Mesothelial cell of epicardium (in vitro differentiated cells): ENCODE data around the gene SPATA12. TPM values are rescaled to one million over a fixed set of nuclear protein-coding genes. Genes with fewer than 3 reads are reported as not detected.
"Not testable (repeated sequence)": the region's sequence is repeated elsewhere in the genome, so short reads cannot be mapped to it uniquely, and the experiment has no call there.

Experiments
- DNase-seq, 2 experiments: peaks; one replicate each; pipeline ENCODE4 v3.0.0; 2021; ENCODE audit warnings: low spot score in 2 of 2; ENCODE audit not compliant: unreplicated experiment in 2 of 2
- H3K27ac Mint-ChIP-seq: 2 replicates; pipeline ENCODE4 v1.8.0; 2021; ENCODE audit warnings: mixed read lengths
- H3K27me3 Mint-ChIP-seq: 2 replicates; pipeline ENCODE4 v1.8.0; 2021; ENCODE audit warnings: low read depth, mixed read lengths
- H3K36me3 Mint-ChIP-seq: 2 replicates; pipeline ENCODE4 v1.8.0; 2021; ENCODE audit warnings: mixed read lengths
- H3K4me1 Mint-ChIP-seq: 2 replicates; pipeline ENCODE4 v1.8.0; 2021; ENCODE audit warnings: mixed read lengths
- H3K4me3 Mint-ChIP-seq: 2 replicates; pipeline ENCODE4 v1.8.0; 2021; ENCODE audit warnings: mild to moderate bottlenecking, moderate library complexity, mixed read lengths
- H3K9me3 Mint-ChIP-seq: 2 replicates; pipeline ENCODE4 v1.8.0; 2021; ENCODE audit warnings: mixed read lengths
- total RNA-seq: library from RNA; stranded (reverse); gene quantifications from 3 replicates; pipeline ENCODE4 v1.2.1, GENCODE V29; 2021
- TF ChIP-seq, protein P1 (sequence below): fragments of 200-600 bp; sonication (generic); IDR thresholded peaks from one replicate; pipeline ENCODE4 v1.5.0; 2021; ENCODE audit warnings: antibody characterized with exemption; ENCODE audit not compliant: unreplicated experiment

Gene SPATA12
- total RNA-seq, 1 donor from 2014 or later = not detected

DNA sequence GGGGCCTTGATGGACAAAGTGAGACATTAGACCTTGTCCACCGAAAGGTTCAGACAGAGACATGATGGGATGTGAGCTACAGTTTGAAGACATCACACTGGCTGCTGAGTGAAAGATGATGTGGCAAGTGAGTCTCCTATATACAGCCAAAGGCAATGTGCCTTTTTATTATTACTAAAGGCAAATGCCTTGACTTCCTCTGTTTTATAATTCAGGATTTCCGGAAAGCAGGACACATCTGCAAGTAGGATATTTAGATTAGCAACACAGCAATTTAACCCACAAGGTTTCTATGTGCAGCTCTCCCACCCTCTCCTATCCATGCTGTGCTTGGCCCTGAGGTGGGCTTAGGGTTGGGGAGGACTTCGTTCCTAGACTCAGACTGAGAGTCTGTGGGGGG is 20.7 kb downstream of the SPATA12 start:
- Mint-ChIP-seq H3K4me3 (no peak overlapping the region), H3K4me1 (peaks cover 2% of the 10 kb centered on the region)

DNA sequence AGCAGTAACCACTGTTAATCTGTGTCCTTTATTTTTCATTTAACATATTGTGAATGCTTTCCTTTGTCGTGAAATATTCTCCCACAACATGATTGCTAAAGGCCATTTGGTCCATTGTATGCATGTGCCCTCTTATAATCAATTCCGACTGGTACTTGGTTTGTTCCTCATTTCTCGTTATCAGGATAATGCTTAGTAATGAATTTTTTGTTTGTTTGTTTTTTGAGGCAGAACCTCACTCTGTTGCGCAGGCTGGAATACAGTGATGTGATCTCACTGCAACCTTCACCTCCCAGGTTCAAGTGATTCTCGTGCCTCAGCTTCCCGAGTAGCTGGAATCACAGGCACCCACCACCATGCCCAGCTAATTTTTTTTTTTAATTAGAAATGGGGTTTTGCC is 22.0 kb downstream of the SPATA12 start:
- TF ChIP-seq, protein P1, sequence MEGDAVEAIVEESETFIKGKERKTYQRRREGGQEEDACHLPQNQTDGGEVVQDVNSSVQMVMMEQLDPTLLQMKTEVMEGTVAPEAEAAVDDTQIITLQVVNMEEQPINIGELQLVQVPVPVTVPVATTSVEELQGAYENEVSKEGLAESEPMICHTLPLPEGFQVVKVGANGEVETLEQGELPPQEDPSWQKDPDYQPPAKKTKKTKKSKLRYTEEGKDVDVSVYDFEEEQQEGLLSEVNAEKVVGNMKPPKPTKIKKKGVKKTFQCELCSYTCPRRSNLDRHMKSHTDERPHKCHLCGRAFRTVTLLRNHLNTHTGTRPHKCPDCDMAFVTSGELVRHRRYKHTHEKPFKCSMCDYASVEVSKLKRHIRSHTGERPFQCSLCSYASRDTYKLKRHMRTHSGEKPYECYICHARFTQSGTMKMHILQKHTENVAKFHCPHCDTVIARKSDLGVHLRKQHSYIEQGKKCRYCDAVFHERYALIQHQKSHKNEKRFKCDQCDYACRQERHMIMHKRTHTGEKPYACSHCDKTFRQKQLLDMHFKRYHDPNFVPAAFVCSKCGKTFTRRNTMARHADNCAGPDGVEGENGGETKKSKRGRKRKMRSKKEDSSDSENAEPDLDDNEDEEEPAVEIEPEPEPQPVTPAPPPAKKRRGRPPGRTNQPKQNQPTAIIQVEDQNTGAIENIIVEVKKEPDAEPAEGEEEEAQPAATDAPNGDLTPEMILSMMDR = no peak
- Mint-ChIP-seq H3K27me3 (peaks cover 8% of the 10 kb centered on the region), H3K4me3 (no peak overlapping the region), H3K27ac (no peak overlapping the region), H3K9me3 (no peaks in the 10 kb centered on the region), H3K4me1 (peaks cover 2% of the 10 kb centered on the region), H3K36me3 (no peaks in the 10 kb centered on the region)
- DNase-seq = no peak

More for the DNA sequence above, 20.7 kb downstream of the SPATA12 start:
- H3K9me3 Mint-ChIP-seq = no peaks in the 10 kb centered on the region
- H3K27me3 Mint-ChIP-seq = peaks cover 8% of the 10 kb centered on the region
- no peaks in the 10 kb centered on the region for H3K36me3 Mint-ChIP-seq
- H3K27ac Mint-ChIP-seq = no peak overlapping the region
- no peak for DNase-seq
- TF ChIP-seq, protein P1 = no peak

DNA sequence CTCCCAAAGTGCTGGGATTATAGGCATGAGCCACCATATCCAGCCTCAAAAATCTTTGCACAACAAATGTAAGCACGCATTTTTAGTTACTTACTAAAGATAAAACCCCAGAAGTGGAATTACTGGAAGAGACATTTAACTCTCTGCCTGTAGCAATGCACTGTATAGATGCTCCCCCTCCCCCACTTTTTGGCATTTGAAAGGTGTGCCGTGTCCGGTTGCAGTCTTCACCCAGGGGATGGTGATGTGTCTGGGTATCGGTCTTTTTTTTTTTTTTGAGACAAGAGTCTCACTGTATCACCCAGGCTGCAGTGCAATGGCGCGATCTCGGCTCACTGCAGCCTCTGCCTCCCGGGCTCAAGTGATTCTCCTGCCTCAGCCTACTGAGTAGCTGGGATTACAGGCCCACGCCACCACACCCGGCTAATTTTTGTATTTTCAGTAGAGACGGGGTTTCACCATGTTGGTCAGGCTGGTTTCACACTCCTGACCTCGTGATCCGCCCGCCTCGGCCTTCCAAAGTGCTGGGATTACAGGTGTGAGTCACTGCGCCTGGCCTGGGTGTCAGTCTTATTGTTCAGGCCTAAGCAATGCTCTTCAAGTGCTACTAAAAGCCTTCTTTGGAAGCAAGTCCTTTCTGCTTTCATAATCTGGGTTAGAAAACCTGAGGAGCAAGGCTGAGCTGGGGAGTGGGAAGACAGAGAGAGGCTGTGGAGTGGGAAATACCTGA is 23.0 kb downstream of the SPATA12 start:
- not testable (repeated sequence) for H3K9me3 Mint-ChIP-seq, H3K27ac Mint-ChIP-seq, H3K27me3 Mint-ChIP-seq, H3K4me1 Mint-ChIP-seq, H3K36me3 Mint-ChIP-seq, DNase-seq, H3K4me3 Mint-ChIP-seq

DNA sequence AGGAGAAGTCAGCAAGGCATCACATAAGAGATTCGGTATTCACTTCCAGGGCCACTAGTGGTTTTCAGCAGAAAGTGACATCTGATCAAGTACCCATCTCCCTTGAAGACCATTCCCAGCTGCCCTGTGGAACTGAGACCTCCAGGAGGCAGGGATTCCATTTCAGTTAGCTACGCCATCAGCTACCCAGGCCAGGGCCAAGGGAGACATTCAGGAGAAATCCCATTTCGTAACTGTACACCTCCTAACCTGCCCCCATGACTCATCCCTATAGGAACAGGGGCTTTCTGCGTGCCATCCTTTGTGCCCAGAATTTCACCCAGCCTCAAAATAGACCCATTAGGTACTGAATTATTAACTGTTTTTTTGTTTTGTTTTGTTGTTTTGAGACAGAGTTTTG is 24.7 kb downstream of the SPATA12 start:
- Mint-ChIP-seq H3K9me3 (no peaks in the 10 kb centered on the region), H3K27me3 (peaks cover 4% of the 10 kb centered on the region), H3K36me3 (no peaks in the 10 kb centered on the region), H3K4me3 (no peak overlapping the region), H3K27ac (no peak overlapping the region), H3K4me1 (no peaks in the 10 kb centered on the region)
- no peak for DNase-seq
- TF ChIP-seq, protein P1 = no peak

DNA sequence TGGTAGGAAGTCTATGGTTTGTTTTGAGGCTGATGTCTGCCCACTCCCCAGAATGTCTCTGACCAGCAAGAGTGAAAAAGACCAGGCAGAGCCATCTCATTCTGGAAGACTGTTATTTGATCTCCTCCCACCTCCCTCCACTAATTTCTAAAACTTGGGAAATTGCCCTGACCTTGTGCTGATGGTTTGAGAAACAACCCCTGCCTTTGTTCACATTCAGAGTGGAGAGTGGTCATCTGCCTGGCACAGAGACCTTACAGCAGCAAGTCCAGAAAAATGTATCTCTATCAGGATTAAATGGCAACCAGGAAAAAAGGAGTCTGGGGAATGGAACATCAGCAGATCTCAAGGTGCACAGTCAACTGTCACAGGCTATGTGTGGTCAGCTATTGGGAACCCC is 25.7 kb downstream of the SPATA12 start:
- Mint-ChIP-seq H3K27ac (no peak overlapping the region), H3K36me3 (no peaks in the 10 kb centered on the region), H3K27me3 (no peaks in the 10 kb centered on the region), H3K4me3 (no peak overlapping the region), H3K4me1 (no peaks in the 10 kb centered on the region), H3K9me3 (no peaks in the 10 kb centered on the region)
- no peak for DNase-seq
- TF ChIP-seq, protein P1 = no peak

DNA sequence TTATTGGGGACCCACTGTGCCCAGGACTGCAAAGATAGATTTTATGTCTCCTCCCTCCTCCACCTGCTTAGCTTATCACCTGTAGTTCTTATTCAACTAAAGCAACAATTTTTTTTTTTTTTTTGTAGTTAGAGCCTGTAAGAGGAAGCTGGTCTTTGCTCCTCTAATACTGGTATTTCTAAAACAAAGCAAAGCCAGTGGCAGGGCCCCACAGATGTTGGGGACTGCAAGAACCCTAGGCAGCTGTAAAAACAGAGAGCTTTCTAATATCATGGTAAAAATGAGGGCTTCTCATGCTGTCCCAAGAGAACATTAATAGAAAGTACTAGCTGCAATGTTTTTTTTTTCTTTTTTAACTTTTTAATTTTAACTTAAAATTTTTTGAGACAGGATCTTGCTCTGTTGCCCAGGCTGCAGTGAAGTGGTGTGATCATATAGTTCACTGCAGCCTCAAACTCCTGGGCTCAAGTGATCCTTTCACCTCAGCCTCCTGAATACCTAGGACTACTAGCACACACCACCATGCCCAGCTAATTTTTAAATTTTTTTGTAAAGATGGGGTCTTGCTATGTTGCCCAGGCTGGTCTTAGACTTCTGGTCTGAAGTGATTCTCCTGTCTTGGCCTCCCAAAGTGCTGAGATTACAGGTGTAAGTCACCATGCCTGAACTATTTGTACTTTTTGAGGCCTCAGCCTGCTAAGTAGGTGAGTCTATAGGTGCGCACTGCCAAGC is 27.1 kb downstream of the SPATA12 start:
- Mint-ChIP-seq H3K9me3 (no peaks in the 10 kb centered on the region), H3K4me3 (no peak overlapping the region), H3K27ac (no peak overlapping the region), H3K27me3 (no peaks in the 10 kb centered on the region), H3K36me3 (no peaks in the 10 kb centered on the region), H3K4me1 (no peaks in the 10 kb centered on the region)
- TF ChIP-seq, protein P1 = no peak
- DNase-seq = no peak
